NB4 (cell line): Measurements from ENCODE around the gene GPATCH8.

Experiments
- DNase-seq: peaks from one replicate; pipeline ENCODE4 v3.0.0; 2010; ENCODE audit warnings: low read depth
- H3K4me3 ChIP-seq: one replicate; pipeline ENCODE4 v1.5.1; 2011; ENCODE audit warnings: mild to moderate bottlenecking, low read depth, low read length, moderate library complexity
- CTCF ChIP-seq: IDR thresholded peaks from one replicate; pipeline ENCODE4 v1.5.1; 2012; ENCODE audit warnings: low read depth, low read length
- MAX ChIP-seq: IDR thresholded peaks from 2 replicates; pipeline ENCODE4 v1.6.1; 2011; ENCODE audit warnings: low read depth, low read length
- MYC ChIP-seq: IDR thresholded peaks from 2 replicates; pipeline ENCODE4 v1.6.1; 2011; ENCODE audit warnings: low read depth, low read length
- POLR2A ChIP-seq: IDR thresholded peaks from 2 replicates; pipeline ENCODE4 v1.6.1; 2011; ENCODE audit warnings: mild to moderate bottlenecking; ENCODE audit not compliant: insufficient read length; ENCODE audit errors: extremely low read depth

Gene GPATCH8

GRCh38 chr17:44503147-44504029, at the start of gene GPATCH8:
Gene GPATCH8 (minus strand): TSS chr17:44503406. CDS start chr17:44503370, 36 bp downstream.
- peak within 1 kb of the TSS; percentile 84 for H3K4me3 ChIP-seq
- peak; percentile 96 for DNase-seq
- TF ChIP-seq MYC (peak; percentile 28), CTCF (no peak), MAX (peak; percentile 32; the same call in 1 of the 2 replicates), POLR2A (peak; percentile 53)

GRCh38 chr17:44552361-44552760, 49.2 kb upstream of the GPATCH8 start:
- no peak for DNase-seq
- TF ChIP-seq MYC (no peak), CTCF (no peak), POLR2A (no peak), MAX (no peak)
- no peak overlapping the region for H3K4me3 ChIP-seq

GRCh38 chr17:44549686-44550085, 46.5 kb upstream of the GPATCH8 start:
- TF ChIP-seq MYC (no peak), CTCF (no peak), POLR2A (no peak), MAX (no peak)
- H3K4me3 ChIP-seq = no peak overlapping the region
- DNase-seq = no peak

GRCh38 chr17:44548376-44549230, 45.4 kb upstream of the GPATCH8 start:
- DNase-seq = no peak
- H3K4me3 ChIP-seq = no peak overlapping the region
- no peak for TF ChIP-seq MAX
- TF ChIP-seq MYC = no peak

GRCh38 chr17:44547625-44548267, 44.5 kb upstream of the GPATCH8 start:
- TF ChIP-seq CTCF = no peak
- no peak for TF ChIP-seq POLR2A
- TF ChIP-seq MYC = no peak
- TF ChIP-seq MAX = no peak
- DNase-seq = peak; percentile 38
- H3K4me3 ChIP-seq = no peak overlapping the region
